ENCODE measurements around the gene CA4. TPM values are rescaled to one million over a fixed set of nuclear protein-coding genes. Genes with fewer than 3 reads are reported as not detected.

Gene CA4
- total RNA-seq, 1 donor from 2014 or later, result 12.9 TPM

DNA sequence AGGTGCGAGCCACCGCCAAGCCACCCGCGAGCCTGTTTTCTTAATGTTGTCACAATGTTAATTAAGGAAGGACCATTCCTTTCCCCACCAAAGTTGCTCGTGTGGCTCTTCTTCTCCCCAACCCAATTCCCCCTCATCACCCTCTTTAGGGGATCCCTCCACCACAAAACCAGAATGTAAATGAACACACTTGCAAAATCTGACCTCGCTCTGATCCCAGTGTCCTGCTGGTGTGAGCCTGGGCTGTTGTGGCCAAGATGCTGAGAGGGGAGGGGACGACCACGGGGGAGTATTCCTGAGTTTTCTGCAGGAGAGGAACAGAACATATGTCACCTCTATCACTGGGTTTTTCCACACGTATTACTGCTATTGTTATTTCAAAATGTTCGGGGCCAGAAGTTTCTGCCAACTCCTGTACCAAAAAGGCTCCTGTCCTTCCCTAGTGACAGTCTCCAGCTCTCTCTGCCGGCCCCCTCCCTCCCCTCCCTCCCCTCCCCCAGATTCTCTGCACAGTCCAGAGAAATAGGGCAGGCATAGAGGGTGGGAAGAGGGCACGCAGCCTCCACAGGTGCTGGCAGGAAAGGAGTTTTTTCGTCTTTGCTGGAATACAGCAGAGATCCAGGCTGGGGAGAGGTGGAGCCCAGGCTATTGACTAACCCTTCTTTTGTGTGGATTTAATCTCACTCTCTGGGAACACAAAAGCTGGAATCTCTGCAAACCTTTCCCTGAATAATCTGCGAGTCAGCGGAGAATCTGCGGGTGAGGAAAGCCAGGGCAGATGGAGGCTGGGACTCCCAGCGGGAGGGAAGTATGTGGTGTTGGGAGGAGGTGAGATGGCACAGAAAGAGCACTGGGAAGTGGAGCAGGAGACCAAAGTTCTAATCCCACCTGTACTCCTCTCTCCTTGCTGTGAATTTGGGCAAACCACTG lies 4.5 kb upstream of the CA4 start:
- TF ChIP-seq, protein P1, sequence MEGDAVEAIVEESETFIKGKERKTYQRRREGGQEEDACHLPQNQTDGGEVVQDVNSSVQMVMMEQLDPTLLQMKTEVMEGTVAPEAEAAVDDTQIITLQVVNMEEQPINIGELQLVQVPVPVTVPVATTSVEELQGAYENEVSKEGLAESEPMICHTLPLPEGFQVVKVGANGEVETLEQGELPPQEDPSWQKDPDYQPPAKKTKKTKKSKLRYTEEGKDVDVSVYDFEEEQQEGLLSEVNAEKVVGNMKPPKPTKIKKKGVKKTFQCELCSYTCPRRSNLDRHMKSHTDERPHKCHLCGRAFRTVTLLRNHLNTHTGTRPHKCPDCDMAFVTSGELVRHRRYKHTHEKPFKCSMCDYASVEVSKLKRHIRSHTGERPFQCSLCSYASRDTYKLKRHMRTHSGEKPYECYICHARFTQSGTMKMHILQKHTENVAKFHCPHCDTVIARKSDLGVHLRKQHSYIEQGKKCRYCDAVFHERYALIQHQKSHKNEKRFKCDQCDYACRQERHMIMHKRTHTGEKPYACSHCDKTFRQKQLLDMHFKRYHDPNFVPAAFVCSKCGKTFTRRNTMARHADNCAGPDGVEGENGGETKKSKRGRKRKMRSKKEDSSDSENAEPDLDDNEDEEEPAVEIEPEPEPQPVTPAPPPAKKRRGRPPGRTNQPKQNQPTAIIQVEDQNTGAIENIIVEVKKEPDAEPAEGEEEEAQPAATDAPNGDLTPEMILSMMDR (IDR thresholded peaks at IDR 0.05; ENCODE audit: borderline replicate concordance), result no peak
- H3K4me1 ChIP-seq, result peaks cover 48% of the 10 kb centered on the region

DNA sequence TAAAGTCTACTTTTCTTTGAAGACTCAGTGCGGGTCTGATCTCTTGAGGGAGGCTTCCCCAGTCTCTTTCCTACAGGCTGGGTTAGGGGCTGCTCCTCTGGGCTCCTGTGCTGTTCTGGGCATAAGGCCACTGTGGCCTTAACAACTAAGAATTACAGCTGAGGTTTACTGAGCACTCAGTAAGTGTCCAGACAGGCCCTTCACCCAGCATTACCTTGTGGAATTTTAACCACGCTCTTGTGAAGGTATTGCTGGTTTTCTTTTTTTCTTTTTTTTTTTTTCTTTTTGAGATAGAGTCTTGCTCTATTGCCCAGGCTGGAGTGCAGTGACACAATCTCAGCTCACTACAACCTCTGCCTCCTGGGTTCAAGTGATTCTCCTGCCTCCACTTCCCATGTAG lies 3.6 kb upstream of the CA4 start:
- Histone ChIP-seq H3K9me3 (replicated peaks) (no peaks in the 10 kb centered on the region), H3K36me3 (no peaks in the 10 kb centered on the region), H3K4me3 (no peak overlapping the region), H3K4me1 (peaks cover 50% of the 10 kb centered on the region), H3K27me3 (ENCODE audit: low read depth) (peaks cover 84% of the 10 kb centered on the region), H3K27ac (replicated peaks) (no peak overlapping the region)
- DNase-seq, result no peak
- intact Hi-C loops (cut with micrococcal nuclease), result no loop called here
- TF ChIP-seq, protein P1 (IDR thresholded peaks at IDR 0.05; ENCODE audit: borderline replicate concordance), result no peak

More for the DNA sequence above, 4.5 kb upstream of the CA4 start:
- DNase-seq, result no peak
- intact Hi-C loops (cut with micrococcal nuclease), result no loop called here
- peaks cover 84% of the 10 kb centered on the region for H3K27me3 ChIP-seq (ENCODE audit: low read depth)
- H3K27ac ChIP-seq (replicated peaks), result peak overlapping the region; percentile 24
- no peak overlapping the region for H3K4me3 ChIP-seq
- no peaks in the 10 kb centered on the region for H3K36me3 ChIP-seq
- H3K9me3 ChIP-seq (replicated peaks), result no peaks in the 10 kb centered on the region

DNA sequence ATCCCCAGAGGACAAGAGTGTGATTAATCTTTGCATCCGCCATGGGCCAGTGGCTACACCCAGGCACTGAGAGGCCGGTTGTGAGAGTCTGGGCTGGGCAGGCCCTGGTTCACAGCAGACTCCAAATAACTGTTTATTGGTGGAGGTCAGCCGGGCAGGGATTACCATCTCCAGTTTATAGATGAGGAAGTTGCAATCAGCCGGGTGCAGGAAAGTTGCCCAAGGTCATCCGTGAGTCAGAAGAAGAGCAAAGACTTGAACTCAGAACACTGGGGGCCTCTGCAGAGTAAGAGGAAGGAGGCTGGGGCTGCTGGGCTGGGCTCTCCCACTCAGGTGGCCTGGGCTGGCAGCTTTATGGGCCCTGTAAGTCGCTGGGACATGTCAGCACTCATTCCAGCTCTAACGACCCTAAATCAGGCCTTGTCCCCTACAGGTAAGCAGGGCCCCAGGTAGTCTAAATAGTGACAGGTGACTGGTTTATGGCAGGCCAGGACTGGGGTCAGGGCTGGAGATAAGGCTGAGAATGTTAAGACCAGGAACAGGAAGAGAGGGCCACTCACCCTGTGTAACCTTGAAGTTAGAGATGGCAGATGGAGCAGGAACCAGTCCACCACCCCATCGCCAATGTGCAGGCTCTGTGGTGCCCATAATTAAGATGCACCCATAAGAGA lies 2.1 kb upstream of the CA4 start:
- DNase-seq, result no peak
- Histone ChIP-seq H3K36me3 (no peaks in the 10 kb centered on the region), H3K4me1 (peaks cover 45% of the 10 kb centered on the region), H3K4me3 (no peak overlapping the region), H3K27ac (replicated peaks) (no peak overlapping the region), H3K27me3 (ENCODE audit: low read depth) (peaks cover 85% of the 10 kb centered on the region), H3K9me3 (replicated peaks) (no peaks in the 10 kb centered on the region)
- intact Hi-C loops (cut with micrococcal nuclease), result no loop called here
- TF ChIP-seq, protein P1 (IDR thresholded peaks at IDR 0.05; ENCODE audit: borderline replicate concordance), result no peak

DNA sequence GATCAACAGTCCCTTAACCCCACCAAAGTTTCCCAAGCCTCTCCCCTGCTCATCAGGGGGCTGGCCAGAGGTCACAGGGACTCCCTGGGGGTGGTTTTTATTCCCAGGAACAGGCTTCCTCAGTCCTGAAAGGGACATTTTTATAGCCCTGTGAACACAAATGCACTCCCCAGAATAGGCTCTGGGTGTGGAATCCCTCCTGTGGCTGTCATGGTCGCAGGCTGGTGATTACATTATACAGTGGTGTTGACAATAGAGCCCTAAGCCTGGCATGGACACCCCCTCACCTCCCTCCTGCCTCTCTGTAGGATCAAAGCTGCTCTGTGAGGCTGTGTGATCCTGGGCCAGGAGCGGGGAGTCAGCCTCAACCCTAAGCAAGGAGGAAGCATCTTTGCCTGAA lies 1.4 kb upstream of the CA4 start:
- intact Hi-C loops (cut with micrococcal nuclease), result no loop called here
- Histone ChIP-seq H3K4me3 (no peak overlapping the region), H3K27ac (replicated peaks) (no peak overlapping the region), H3K36me3 (no peaks in the 10 kb centered on the region), H3K4me1 (peaks cover 45% of the 10 kb centered on the region), H3K9me3 (replicated peaks) (no peaks in the 10 kb centered on the region), H3K27me3 (ENCODE audit: low read depth) (peaks cover 92% of the 10 kb centered on the region)
- no peak for DNase-seq
- TF ChIP-seq, protein P1 (IDR thresholded peaks at IDR 0.05; ENCODE audit: borderline replicate concordance), result no peak

DNA sequence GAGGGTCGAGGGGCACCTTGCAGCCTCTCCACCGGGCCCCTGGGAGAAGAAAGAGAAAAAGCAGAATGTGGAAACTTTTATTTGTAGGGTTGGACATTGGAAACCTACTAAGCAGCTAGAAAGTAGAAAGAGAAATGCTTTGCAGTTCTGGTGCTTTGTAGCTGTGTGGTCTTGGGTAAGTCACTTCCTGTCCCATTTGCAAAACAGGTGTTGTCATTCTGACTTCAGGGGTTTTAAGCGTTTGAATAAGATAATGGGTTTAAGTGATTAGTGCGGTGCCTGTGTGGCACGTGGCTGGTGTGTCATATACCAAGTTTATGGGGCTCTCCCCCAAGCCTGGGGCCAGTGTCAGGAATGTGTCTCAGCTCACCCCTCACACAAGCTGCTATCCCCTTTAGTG lies 1.6 kb downstream of the CA4 start:
- Histone ChIP-seq H3K9me3 (replicated peaks) (no peaks in the 10 kb centered on the region), H3K4me3 (peak overlapping the region; percentile 68), H3K27ac (replicated peaks) (peak overlapping the region; percentile 78), H3K27me3 (ENCODE audit: low read depth) (peaks cover 92% of the 10 kb centered on the region), H3K4me1 (peaks cover 66% of the 10 kb centered on the region), H3K36me3 (no peaks in the 10 kb centered on the region)
- DNase-seq, result no peak
- intact Hi-C loops (cut with micrococcal nuclease), result no loop called here
- TF ChIP-seq, protein P1 (IDR thresholded peaks at IDR 0.05; ENCODE audit: borderline replicate concordance), result no peak
